Measurements from ENCODE around the gene ITGB6. TPM values are rescaled to one million over a fixed set of nuclear protein-coding genes. Genes with fewer than 3 reads are reported as not detected.

Gene ITGB6
- total and polyA plus RNA-seq, 2 of the 8 experiments (the other 6 are each of a cell fraction or from before 2014, with no cell fraction given) = not detected

Other genes starting within 250 kb of the ITGB6 start
- 1.5 and 2.2 TPM in 2 replicates for gene PLA2R1, start 137.7 kb downstream of the ITGB6 start, total RNA-seq (2021; fragmentation: NEBNext Ultra II Directional; extraction: Animal tissue kit (Norgen Biotek cat#: 25700))
- gene PLA2R1, start 137.7 kb downstream of the ITGB6 start, polyA plus RNA-seq (2011; rRNA removed) = 0.39 and 0.65 TPM in 2 replicates

All from H1 (cell line).